DND-41 (cell line): ENCODE measurements around the gene KRT12.

Source experiments
- CTCF ChIP-seq: IDR thresholded peaks from 2 replicates; pipeline ENCODE4 v1.5.1; 2012; ENCODE audit warnings: borderline replicate concordance, low read length, moderate library complexity, mild to moderate bottlenecking; ENCODE audit not compliant: poor library complexity, severe bottlenecking; ENCODE audit errors: extremely low read depth
- EZH2 ChIP-seq: IDR thresholded peaks from 3 replicates; pipeline ENCODE4 v1.6.1; 2012; ENCODE audit warnings: borderline replicate concordance, low read depth, mild to moderate bottlenecking, moderate library complexity, low read length, inconsistent platforms; ENCODE audit not compliant: severe bottlenecking

GRCh38 chr17:40817103-40817682 is 49.8 kb downstream of the KRT12 start:
- TF ChIP-seq CTCF (no peak), EZH2 (no peak)
